ENCODE results near the gene EPB41L5. TPM values are rescaled to one million over a fixed set of nuclear protein-coding genes. Genes with fewer than 3 reads are reported as not detected.

EPB41L5 gene
- total RNA-seq, 4 donors from 2014 or later = 13.7 to 49.7 (median 21.1) TPM

DNA sequence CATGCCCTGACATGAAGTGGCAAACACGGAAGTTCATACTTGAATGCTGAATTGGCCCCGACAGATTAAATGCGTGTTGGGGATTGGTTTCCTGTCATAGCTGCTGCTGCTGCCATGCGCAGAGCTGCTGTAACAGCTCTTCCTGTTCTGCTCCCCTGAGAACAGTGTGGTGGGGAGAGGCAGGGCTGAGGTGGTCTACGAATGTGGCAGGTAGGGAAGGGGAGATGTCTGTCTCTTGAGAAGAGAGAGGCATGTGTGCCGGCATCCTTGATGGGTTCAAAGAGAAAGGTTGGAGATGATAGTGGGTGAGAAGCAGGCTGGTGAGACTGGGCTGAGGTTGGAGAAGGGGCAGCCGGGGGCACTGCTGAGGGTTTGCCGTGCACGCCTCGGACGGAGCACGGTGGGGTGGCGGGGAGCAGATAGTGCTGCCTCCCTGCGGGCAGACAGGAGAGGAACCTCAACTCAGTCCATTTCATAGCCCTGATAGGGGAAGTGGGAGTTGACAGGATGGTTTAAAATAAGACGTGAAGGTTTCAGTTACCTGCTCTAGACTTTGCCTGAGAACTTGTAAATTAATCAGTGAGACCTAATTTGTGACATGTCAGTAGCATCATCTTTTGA, 164.2 kb downstream of the EPB41L5 start:
- ATAC-seq = peak; percentile 40
- TF ChIP-seq, protein P1, sequence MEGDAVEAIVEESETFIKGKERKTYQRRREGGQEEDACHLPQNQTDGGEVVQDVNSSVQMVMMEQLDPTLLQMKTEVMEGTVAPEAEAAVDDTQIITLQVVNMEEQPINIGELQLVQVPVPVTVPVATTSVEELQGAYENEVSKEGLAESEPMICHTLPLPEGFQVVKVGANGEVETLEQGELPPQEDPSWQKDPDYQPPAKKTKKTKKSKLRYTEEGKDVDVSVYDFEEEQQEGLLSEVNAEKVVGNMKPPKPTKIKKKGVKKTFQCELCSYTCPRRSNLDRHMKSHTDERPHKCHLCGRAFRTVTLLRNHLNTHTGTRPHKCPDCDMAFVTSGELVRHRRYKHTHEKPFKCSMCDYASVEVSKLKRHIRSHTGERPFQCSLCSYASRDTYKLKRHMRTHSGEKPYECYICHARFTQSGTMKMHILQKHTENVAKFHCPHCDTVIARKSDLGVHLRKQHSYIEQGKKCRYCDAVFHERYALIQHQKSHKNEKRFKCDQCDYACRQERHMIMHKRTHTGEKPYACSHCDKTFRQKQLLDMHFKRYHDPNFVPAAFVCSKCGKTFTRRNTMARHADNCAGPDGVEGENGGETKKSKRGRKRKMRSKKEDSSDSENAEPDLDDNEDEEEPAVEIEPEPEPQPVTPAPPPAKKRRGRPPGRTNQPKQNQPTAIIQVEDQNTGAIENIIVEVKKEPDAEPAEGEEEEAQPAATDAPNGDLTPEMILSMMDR (IDR thresholded peaks at IDR 0.05) = no peak
- no peak for TF ChIP-seq POLR2AphosphoS5 (IDR thresholded peaks at IDR 0.05)
- TF ChIP-seq POLR2A (IDR thresholded peaks at IDR 0.05) = no peak
- no peak for TF ChIP-seq EP300 (IDR thresholded peaks at IDR 0.05)
- H3K4me1 ChIP-seq = peaks cover 0 to 10% (median 0%) of the 10 kb centered on the region in 3 donors
- no peaks in the 10 kb centered on the region for H3K27me3 ChIP-seq
- WGBS, 2 donors (ENCODE audit: low coverage in 1 of 2) = 67 to 77% methylated on average over 6 to 14 of the region's 15 CpGs
- H3K9me3 ChIP-seq = no peaks in the 10 kb centered on the region
- peaks cover 0 to 24% of the 10 kb centered on the region in 2 donors for H3K36me3 ChIP-seq
- H3K4me3 ChIP-seq = peak overlapping the region in 1 of 2 donors; percentile 20
- no peak overlapping the region for H3K27ac ChIP-seq

DNA sequence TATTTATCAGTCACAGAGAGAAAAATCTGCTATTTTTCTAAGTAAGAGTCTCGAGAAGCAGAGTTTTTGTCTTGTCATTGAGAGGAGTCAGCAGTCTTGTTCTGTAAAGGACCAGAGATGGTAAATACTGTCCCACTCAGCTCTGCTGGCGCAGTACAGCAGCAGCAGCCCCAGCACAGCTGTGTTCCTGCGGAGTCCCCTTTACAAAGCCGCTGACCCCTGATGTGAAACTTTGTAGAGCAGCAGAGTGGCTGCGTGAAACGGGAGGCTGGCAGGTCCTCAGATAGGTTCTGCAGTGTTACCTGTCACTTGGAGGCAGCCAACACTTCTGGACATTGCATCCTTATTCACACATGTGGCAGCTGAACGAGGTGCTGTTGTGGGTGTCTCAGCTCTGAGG, 165.1 kb downstream of the EPB41L5 start:
- Histone ChIP-seq H3K27me3 (no peaks in the 10 kb centered on the region), H3K36me3 (peaks cover 0 to 24% of the 10 kb centered on the region in 2 donors), H3K4me3 (no peak overlapping the region), H3K27ac (no peak overlapping the region), H3K9me3 (no peaks in the 10 kb centered on the region), H3K4me1 (peaks cover 0 to 10% (median 0%) of the 10 kb centered on the region in 3 donors)
- no peak for TF ChIP-seq EP300 (IDR thresholded peaks at IDR 0.05)
- no peak for TF ChIP-seq POLR2AphosphoS5 (IDR thresholded peaks at IDR 0.05)
- TF ChIP-seq POLR2A (IDR thresholded peaks at IDR 0.05) = no peak
- TF ChIP-seq, protein P1 (IDR thresholded peaks at IDR 0.05) = no peak
- WGBS, 2 donors (ENCODE audit: low coverage in 1 of 2) = 80 to 85% methylated on average over 1 to 2 of the region's 7 CpGs
- ATAC-seq = no peak

GRCh38 chr2:120179396-120179795, 166.5 kb downstream of the EPB41L5 start:
- WGBS, 2 donors (ENCODE audit: low coverage in 1 of 2) = 100% methylated on average over 3 of the region's 3 CpGs

DNA sequence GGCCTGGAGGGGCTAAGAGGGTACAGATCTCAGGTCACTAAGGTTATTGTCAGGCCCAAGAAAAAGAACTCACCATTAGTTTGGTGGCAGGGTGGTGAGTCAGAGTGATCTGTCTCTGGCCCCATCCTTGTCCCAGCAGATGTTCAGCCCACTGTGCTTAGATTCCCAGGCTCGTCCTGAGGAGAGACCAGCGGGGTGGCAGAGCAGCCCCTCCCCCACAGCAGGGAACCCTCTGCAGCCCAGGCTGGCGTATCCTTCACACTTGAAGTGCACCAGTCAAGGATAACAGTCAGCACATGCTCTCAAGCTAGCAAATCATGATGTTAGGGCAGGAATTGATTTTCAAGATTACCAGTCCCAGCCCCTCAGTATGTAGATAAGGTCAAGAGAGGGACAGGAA, 167.2 kb downstream of the EPB41L5 start:
- TF ChIP-seq POLR2AphosphoS5 (IDR thresholded peaks at IDR 0.05) = no peak
- TF ChIP-seq POLR2A (IDR thresholded peaks at IDR 0.05) = no peak
- TF ChIP-seq EP300 (IDR thresholded peaks at IDR 0.05) = no peak
- TF ChIP-seq, protein P1 (IDR thresholded peaks at IDR 0.05) = no peak
- WGBS, 2 donors (ENCODE audit: low coverage in 1 of 2) = no CpG with 5 or more reads among the region's 3 CpGs
- ATAC-seq = no peak
- peaks cover 0 to 24% of the 10 kb centered on the region in 2 donors for H3K36me3 ChIP-seq
- H3K4me1 ChIP-seq = no peaks in the 10 kb centered on the region
- no peaks in the 10 kb centered on the region for H3K9me3 ChIP-seq
- no peak overlapping the region for H3K27ac ChIP-seq
- no peak overlapping the region for H3K4me3 ChIP-seq
- H3K27me3 ChIP-seq = no peaks in the 10 kb centered on the region

More at GRCh38 chr2:120179396-120179795, 166.5 kb downstream of the EPB41L5 start:
- no peak for ATAC-seq
- Histone ChIP-seq H3K36me3 (peaks cover 0 to 24% of the 10 kb centered on the region in 2 donors), H3K27me3 (no peaks in the 10 kb centered on the region), H3K4me1 (peaks cover 0 to 6% (median 0%) of the 10 kb centered on the region in 3 donors), H3K9me3 (no peaks in the 10 kb centered on the region), H3K27ac (no peak overlapping the region), H3K4me3 (no peak overlapping the region)
- TF ChIP-seq EP300 (IDR thresholded peaks at IDR 0.05) (no peak), POLR2AphosphoS5 (IDR thresholded peaks at IDR 0.05) (no peak), POLR2A (IDR thresholded peaks at IDR 0.05) (no peak)
- TF ChIP-seq, protein P1 (IDR thresholded peaks at IDR 0.05) = no peak

- no peak overlapping the region for H3K27ac ChIP-seq
- no peak for ATAC-seq
- peaks cover 0 to 11% of the 10 kb centered on the region in 2 donors for H3K36me3 ChIP-seq
- H3K4me1 ChIP-seq = no peaks in the 10 kb centered on the region
- no peak for TF ChIP-seq POLR2AphosphoS5 (IDR thresholded peaks at IDR 0.05)
- no peak for TF ChIP-seq EP300 (IDR thresholded peaks at IDR 0.05)
- no peak for TF ChIP-seq POLR2A (IDR thresholded peaks at IDR 0.05)
- TF ChIP-seq, protein P1 (IDR thresholded peaks at IDR 0.05) = no peak
- H3K4me3 ChIP-seq = no peak overlapping the region
- WGBS, 2 donors (ENCODE audit: low coverage in 1 of 2) = 44 to 60% methylated on average over 5 of the region's 5 CpGs
- no peaks in the 10 kb centered on the region for H3K27me3 ChIP-seq
- no peaks in the 10 kb centered on the region for H3K9me3 ChIP-seq
Measured at GRCh38 chr2:120182019-120182560, 169.2 kb downstream of the EPB41L5 start.
